Posterior vena cava (tissue), 2 donors: ENCODE data around the gene ANKK1. TPM values are rescaled to one million over a fixed set of nuclear protein-coding genes. Genes with fewer than 3 reads are reported as not detected.

ENCODE experiments used
- DNase-seq: peaks from one replicate; pipeline ENCODE4 v3.0.0-alpha.2; 2020; ENCODE audit warnings: low spot score
- intact Hi-C, 2 donors: fragments of 100-400 bp; cut with DNase I; formaldehyde crosslinking; loops; one replicate each; pipeline versions ENCODE4 v1.14.1 to v1.14.2; 2022 to 2023
- total RNA-seq, 2 donors: library from RNA; stranded (reverse); fragmentation: NEBNext Ultra II Directional; extraction: Animal tissue kit (Norgen Biotek cat#: 25700); gene quantifications; one replicate each; pipeline ENCODE4 v1.2.1, GENCODE V29; 2021
- donor health status: DM: yes; HTN: yes; CAD: no.
- donor health status: DM: yes; HTN: yes; CAD: no.

Gene ANKK1
- total RNA-seq, 2 donors from 2014 or later, result 0.23 TPM; not detected in 1

GRCh38 chr11:113373981-113374560 is 13.5 kb upstream of the ANKK1 start:
- intact Hi-C loops, result no loop called here
- no peak for DNase-seq

GRCh38 chr11:113375402-113375801 is 12.2 kb upstream of the ANKK1 start:
- intact Hi-C loops, result no loop called here
- DNase-seq, result no peak

DNA sequence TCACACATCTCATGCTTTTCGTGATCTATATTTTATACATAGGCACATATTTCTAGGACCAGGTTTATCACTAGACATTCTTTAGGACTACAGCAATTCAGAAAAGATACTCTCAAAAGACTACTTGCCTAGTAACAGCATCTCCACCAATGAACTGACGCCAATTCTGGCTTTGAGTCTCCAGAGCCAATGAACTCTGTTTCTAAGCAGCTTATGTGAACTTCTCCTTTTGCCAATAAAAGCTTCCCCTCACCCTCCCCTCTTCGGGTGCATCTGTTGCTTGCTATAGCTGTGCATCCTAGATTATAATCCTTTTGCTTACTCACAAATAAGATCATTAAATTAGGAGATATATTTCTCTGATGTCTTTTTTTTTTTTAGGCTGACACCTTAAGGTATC is 11.4 kb upstream of the ANKK1 start:
- intact Hi-C loops, result no loop called here

GRCh38 chr11:113377681-113378412 is 9.7 kb upstream of the ANKK1 start:
- intact Hi-C loops, result loop anchor here in 1 of 2 donors (2.0 kb wide), 1 partner anchor 75 kb away; no protein-coding TSS in a partner anchor

More for the DNA sequence above, 11.4 kb upstream of the ANKK1 start:
- DNase-seq, result no peak

GRCh38 chr11:113378692-113379091 is 8.9 kb upstream of the ANKK1 start:
- intact Hi-C loops, result loop anchor here in 1 of 2 donors (2.0 kb wide), 1 partner anchor 76 kb away; no protein-coding TSS in a partner anchor
- no peak for DNase-seq

More at GRCh38 chr11:113377681-113378412, 9.7 kb upstream of the ANKK1 start:
- DNase-seq, result no peak

GRCh38 chr11:113382121-113382520 is 5.5 kb upstream of the ANKK1 start:
- intact Hi-C loops, result no loop called here
- DNase-seq, result no peak

DNA sequence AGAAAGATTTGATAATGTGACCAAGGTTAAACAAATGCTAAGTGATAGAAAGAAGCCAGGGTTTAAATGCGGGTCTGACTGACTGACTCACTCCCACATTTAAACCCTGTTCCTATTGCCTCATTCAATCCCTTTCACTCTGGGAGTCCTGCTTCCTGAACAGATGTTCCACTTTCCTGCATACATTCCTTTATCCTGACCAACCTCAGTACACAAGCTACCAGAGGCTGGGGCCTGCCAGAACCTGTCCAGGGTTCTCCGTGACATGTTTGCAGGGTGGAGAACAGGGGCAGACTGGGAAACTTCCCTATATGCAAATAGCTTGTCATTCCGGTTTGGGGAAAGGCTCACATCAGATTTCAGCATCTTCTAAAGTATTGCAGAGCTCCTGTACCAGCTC is 3.0 kb upstream of the ANKK1 start:
- no peak for DNase-seq
- intact Hi-C loops, result no loop called here

DNA sequence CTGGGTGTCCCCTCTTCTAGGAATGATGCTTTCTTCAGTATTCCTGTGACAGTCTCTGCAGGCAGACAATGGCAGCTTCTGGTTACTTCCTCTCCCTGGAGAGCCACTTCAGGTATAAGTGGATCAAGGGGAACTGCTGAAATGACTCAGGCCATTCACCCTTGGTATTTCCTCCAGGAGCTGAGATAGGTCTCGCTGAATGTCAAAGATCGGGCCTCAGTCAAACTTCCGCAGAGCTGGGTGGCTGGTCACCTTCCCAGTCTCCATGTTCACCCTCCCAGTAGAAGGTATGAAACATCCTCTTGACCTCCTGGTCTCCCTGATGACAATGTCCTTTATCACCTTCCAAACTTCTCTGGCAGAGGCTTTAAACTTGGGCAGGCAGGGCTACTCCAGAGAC is 1.8 kb upstream of the ANKK1 start:
- intact Hi-C loops, result no loop called here
- no peak for DNase-seq

GRCh38 chr11:113386866-113387265 is 713 bp upstream of the ANKK1 start:
- intact Hi-C loops, result no loop called here

GRCh38 chr11:113389272-113389671 is 1.7 kb downstream of the ANKK1 start:
- no peak for DNase-seq
- intact Hi-C loops, result no loop called here

More at GRCh38 chr11:113386866-113387265, 713 bp upstream of the ANKK1 start:
- DNase-seq, result no peak

GRCh38 chr11:113392236-113392921 is 4.8 kb downstream of the ANKK1 start:
- no peak for DNase-seq
- intact Hi-C loops, result no loop called here

DNA sequence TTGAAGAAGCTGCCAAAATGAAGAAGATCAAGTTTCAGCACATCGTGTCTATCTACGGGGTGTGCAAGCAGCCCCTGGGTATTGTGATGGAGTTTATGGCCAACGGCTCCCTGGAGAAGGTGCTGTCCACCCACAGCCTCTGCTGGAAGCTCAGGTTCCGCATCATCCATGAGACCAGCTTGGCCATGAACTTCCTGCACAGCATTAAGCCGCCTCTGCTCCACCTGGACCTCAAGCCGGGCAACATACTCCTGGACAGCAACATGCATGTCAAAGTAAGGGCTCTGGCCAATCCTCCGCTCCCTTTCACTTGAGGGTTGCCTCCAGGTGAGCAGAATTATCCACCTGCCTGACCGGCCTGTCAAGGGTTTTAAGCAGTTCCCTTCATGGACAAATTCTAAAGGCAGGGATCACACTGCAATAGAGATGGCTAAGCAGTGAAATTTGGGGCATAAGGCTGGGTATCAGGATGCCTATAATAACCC is 6.0 kb downstream of the ANKK1 start:
- DNase-seq, result no peak
- intact Hi-C loops, result no loop called here

DNA sequence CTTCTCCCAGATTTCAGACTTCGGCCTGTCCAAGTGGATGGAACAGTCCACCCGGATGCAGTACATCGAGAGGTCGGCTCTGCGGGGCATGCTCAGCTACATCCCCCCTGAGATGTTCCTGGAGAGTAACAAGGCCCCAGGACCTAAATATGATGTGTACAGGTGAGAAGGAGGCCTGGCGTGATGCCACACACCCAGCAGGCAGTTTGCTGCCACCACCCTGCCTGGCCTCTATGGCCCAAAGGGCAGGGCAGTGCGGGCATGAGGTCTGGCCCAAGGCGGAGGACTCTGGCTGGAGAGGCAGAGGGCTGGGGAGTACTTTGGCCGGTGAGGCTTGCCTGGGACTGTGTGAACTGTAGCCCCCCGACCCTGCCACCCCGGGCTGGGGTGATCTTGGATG is 7.3 kb downstream of the ANKK1 start:
- no peak for DNase-seq
- intact Hi-C loops, result no loop called here

- intact Hi-C loops, result no loop called here
Observed at GRCh38 chr11:113395782-113396336, 8.3 kb downstream of the ANKK1 start.

GRCh38 chr11:113396690-113397089 is 9.1 kb downstream of the ANKK1 start:
- intact Hi-C loops, result no loop called here
- DNase-seq, result no peak

More at GRCh38 chr11:113395782-113396336, 8.3 kb downstream of the ANKK1 start:
- DNase-seq, result no peak

GRCh38 chr11:113397212-113397611 is 9.6 kb downstream of the ANKK1 start:
- intact Hi-C loops, result no loop called here

DNA sequence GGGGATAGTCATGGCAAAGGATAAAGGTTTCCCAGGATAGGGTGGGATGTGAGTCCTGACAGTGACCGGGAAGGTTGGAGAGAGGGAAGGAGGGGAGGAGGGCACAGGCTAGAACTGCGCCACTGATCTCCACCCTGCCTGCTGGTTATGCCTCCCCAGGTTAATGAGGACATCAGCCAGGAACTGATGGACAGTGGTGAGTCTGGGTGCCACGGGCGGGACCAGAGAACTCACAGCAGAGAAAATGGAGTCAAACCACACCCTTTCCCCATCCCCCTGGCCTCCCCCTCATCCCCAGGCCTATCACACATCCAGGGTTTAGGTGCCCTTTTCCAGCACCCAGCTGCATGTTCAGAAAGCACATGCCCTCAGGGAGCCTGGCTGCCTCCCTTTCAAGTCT is 10.2 kb downstream of the ANKK1 start:
- no peak for DNase-seq
- intact Hi-C loops, result no loop called here

More at GRCh38 chr11:113397212-113397611, 9.6 kb downstream of the ANKK1 start:
- DNase-seq, result no peak

GRCh38 chr11:113398669-113399430 is 11.3 kb downstream of the ANKK1 start:
- intact Hi-C loops, result no loop called here
- no peak for DNase-seq

DNA sequence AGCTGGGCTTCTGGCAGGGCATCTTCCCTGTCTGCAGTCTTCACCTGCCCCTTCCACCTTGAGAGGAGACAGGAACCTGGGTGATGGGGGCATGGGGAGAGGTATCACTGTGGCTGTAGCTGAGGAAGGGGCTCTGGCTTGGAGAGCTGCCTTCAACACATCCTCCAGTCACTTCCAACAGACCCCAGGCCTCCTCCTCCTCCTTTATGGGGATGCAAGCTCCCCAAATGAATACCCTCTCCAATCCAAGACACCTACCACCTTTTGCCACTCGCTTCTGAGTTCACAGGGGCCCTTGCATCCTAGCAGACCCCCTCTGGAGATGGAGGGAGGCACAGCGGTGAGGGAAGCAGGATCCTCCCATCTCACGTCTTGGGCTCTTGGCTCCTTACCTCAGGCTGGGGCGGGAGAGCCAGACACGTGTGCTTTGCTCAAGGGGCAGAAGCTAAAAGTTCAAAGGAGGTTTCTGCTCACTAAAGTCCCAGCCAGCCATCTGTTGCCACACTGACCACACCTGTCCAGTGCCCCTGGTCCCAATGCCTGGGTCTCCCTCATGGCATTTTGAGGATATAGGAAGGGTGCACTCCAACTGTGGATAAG is 13.2 kb downstream of the ANKK1 start:
- intact Hi-C loops, result loop anchor here in 1 of 2 donors (5.0 kb wide), 1 partner anchor 518 kb away; no protein-coding TSS in a partner anchor
- no peak for DNase-seq
